HG03064 (cell line): ENCODE results near the gene CFAP46.
A peak's percentile ranks its signal among the peaks of the same experiment; 100 is the strongest.
"Not testable (repeated sequence)": the region's sequence is repeated elsewhere in the genome, so short reads cannot be mapped to it uniquely, and the experiment has no call there.

Source experiments
- ATAC-seq: cut with Tn5 transposase; IDR thresholded peaks from one replicate; pipeline ENCODE4 v1.9.1; 2021; ENCODE audit warnings: low read depth; ENCODE audit not compliant: unreplicated experiment

The CFAP46 gene

DNA sequence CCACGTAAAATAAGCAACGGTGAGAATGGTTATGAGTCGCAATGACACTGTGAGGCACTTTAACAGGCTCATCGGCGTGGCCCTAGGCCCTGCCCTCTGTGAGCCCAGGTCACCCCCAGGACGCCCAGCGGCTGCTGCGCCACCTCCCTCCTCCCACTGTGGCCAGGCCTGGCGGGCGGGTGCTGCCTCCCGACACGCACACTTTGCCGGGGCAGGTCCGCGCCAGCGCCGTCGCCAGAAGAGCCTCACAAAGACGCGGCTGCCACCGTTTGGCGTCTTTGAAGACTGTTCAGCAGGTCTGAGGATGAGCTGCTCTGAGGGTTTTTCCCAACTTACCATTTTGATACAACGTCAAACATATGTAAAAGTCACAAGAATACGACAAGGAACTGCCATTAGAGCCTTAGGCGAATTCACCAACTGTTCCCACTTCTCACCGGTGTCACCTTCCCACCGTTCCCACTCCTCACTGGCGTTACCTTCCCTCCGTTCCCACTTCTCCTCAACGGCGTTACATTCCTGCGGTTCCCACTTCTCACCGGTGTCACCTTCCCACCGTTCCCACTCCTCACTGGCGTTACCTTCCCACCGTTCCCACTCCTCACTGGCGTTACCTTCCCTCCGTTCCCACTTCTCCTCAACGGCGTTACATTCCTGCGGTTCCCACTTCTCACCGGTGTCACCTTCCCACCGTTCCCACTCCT lies 22.5 kb upstream of the CFAP46 start:
- ATAC-seq: not testable (repeated sequence)

DNA sequence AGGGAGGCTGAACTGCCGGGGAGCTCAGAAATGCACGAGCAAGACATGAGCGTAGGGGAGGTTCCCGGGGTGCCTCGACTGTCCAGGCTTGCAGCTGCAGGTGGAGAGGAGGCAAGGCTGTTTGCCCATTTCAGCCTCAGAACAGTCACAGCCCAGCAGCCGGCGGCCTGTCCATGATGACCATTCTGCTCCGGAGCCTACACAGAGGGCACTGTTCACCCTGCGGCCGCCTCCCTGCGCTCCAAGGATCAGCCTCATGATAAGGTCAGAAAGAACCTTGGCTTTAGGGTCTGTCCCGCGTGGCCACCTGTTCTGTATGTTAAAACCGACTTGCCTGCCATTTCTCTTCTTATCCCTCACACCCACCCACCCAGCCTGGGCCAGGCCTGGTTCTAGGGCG lies 21.9 kb upstream of the CFAP46 start:
- ATAC-seq: no peak

DNA sequence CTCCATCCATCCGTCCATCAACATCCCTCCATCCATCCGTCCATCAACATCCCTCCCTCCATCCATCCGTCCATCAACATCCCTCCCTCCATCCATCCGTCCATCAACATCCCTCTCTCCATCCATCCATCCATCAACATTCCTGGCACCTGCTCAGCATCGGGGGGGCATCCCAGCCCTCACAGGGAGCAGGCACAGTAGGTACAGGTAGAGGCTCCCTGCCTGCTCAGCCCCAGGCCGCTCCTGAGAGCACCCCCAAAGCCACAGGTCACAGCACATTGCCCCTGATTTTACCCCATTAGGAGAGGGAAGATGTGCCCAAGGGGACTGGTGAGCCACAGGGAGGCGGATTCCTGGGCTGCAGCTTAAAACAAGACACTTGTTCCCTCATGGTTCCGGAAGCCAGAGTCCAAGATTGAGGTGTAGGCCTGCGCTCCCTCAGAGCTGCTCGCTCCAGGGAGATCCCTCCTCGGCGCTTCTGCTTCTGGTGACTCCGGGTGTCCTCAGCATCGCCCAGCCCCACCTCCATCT lies 21.1 kb upstream of the CFAP46 start:
- no peak for ATAC-seq

DNA sequence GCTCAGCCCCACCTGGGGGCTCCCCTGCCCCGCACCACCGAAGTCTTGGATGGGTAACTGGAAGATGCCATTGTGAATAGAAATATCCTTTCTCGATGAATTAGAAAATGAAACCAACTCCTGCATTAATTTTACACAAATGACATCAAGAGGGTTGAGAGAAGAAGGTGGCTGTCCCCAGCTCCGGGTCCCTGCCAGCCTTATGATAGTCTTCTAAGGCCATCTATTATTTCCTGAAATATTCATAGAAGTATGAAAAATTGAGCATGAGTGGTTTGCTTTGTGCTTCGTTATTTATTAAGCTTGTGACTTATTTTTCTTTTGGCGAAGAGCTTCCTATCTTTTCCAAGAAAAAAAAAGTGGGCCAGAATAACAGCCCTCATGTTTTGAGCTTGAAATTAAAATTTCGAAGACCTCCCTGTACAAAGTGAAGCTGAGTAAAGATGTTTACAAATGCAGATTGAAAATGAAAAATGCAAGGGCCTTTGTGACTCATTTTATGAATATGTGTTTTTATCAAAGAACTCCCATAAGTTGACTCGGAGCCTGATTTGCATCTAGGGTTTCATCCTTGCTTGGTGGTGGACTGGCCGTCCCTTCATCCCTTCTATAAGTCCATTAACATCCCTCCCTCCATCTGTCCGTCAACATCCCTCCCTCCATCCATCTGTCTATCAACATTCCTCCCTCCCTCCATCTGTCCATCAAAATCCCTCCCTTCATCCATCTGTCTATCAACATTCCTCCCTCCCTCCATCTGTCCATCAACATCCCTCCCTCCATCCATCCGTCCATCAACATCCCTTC lies 20.5 kb upstream of the CFAP46 start:
- peak; percentile 51 for ATAC-seq

DNA sequence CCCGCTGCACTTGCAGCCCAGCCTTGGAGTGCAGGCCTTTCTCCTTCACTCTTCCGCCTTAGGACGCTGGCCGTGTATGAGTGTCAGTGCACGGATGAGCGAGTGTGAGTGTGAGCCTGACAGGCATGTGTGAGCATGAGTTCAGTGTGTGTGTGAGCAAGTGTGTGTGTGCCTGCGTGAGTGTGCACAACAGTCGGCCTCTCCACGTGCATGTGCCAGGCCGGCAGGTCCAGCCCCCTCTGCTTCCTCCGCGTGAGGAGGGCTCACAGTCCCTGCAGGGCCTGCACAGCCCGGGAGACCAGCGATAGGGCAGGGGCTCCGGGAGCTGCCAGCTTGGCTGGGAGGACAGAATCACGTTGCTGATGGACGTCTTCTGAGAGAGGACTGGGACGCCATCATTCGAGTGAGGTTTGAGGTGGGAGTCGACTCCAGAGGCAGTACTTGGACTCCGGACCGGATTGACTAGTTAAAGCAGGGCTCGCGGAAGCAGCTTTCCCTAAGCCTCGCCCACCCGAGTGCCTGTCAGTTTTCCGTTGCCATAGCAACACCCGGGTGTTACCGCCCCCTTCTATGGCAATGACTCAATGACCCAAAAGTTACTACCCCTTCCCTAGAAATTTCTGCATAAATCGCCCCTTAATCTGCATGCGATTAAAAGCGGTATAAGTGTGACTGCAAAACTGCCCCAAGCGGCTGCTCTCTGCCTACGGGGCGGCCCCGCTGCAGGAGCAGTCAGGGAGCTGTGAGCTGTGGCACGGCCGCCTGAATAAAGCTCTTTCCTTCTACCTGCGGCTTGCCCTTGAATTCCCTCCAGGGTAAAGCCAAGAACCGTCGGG lies 19.6 kb upstream of the CFAP46 start:
- ATAC-seq: peak; percentile 45

DNA sequence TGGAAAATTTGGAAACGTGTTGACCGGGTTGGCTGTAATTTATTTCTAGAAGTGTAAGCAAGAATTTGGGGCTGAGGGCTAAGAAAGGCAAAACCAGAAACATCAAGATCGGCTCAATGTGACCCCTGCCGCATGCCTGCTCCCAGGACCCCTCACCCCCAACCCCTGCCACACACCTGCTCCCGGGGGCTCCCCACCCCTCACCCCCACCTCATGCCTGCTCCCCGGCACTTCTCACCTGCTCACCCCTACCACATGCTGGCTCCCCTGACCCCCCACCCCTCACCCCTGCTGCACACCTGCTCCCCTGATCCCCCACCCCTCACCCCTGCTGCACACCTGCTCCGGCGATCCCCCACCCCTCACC lies 19.0 kb upstream of the CFAP46 start:
- ATAC-seq: no peak

DNA sequence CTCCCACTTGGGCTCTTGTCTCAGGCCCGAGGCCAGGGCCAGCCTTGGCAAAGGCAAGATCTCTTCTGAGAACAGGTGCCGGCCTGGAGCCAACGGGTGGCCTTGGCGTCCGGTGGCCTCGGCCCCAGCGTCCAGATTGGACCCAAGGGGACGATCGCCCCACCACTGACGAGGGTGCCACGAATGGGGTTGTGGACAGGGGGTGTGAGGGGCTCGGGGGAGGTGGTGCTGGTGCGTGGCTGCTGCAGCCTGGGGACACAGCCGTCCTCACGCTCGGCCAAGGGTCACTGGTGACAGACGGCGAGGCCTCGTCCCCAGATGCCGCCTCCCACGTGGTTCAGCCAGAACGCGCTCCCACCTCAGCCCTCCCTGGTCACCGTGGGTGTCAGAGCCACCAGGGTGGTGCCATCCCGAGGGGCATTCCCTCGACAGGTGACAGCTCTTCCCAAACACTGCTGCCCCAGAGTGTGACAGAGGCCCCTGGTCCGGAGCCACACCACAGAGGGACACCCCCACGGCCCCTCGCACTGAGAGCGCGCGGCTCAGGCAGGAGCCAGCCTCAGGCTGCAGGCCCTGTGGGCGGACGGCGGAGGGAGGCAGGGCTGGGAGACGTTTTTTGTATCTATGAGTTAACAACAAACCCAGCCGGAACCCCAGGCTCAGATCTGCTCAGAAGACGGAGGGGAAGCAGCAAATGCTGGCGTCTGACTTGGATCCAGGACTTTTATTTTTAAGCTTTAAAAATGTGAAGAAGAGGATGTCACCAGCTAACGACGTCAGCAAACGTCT lies 18.5 kb upstream of the CFAP46 start:
- ATAC-seq: no peak

DNA sequence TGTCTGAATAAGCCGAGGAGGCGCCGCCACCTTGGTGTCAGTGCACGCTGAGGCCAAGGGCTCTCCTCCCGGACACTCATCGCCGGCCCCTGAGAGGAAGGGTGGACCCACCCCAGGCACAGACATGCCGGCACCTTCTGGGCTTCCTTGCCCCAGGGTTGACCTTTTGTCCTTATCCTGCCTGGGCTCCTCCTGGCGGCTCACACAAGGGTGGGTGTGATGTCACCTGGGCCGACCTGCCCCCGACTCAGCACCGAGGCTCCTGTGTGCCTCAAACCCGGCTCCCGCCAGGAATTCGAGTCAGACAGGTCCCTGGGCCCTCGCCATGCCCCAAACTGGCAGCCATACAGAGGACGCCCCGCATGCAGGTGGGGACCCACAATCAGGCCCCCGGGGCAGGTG lies 17.7 kb upstream of the CFAP46 start:
- ATAC-seq: no peak

DNA sequence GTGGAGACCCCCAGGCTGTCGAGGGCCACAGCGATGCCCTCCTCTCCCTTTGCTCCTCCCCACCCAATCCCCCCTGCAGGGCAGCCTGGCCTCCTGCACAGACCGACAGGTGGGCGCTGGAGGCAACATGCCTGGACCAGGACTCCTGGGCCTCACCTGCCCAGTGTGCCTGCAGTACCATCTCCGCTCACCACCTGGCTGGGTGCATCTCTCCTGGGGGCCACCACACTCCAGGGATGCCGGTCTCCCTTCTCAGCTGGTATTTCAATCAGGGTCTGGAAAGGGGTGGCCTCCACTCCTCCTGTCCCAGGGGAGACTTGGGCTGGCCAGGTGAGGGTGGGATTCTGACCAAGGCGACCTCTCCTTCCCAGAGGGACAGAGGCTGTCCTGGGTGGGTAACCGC lies 17.2 kb upstream of the CFAP46 start:
- ATAC-seq: no peak

DNA sequence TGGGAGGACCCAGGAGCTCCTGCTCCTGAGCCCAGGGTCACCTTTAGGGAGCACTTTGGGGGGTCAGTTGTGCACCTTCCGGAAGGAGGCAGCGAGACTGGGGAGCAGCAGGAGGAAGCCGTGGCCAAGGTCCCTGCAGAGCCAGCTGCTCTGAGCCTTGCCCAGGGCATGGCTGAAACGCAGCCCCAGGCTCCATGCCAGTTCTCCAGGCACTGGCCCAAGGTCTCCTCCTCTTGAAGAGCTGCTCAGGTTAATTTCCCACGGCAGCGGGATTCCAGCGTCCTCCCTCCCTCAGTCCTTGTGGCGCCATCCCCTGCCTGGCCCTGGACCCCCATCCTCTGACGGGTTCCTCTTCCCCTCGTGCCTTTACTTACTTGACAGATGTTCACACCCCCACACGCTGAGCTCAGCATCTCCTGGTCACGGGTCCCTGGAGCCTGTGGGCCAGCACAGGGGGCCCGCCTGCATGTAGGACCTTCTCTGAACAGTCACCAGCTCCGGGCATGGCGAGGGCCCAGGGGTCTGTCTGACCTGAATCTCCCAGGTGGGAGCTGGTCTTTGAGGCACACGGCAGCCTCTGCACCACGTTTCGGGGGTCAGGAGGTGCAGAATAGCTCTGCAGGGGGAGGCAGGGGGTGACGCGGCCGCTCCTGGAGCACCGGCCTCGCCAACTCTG lies 16.7 kb upstream of the CFAP46 start:
- no peak for ATAC-seq

DNA sequence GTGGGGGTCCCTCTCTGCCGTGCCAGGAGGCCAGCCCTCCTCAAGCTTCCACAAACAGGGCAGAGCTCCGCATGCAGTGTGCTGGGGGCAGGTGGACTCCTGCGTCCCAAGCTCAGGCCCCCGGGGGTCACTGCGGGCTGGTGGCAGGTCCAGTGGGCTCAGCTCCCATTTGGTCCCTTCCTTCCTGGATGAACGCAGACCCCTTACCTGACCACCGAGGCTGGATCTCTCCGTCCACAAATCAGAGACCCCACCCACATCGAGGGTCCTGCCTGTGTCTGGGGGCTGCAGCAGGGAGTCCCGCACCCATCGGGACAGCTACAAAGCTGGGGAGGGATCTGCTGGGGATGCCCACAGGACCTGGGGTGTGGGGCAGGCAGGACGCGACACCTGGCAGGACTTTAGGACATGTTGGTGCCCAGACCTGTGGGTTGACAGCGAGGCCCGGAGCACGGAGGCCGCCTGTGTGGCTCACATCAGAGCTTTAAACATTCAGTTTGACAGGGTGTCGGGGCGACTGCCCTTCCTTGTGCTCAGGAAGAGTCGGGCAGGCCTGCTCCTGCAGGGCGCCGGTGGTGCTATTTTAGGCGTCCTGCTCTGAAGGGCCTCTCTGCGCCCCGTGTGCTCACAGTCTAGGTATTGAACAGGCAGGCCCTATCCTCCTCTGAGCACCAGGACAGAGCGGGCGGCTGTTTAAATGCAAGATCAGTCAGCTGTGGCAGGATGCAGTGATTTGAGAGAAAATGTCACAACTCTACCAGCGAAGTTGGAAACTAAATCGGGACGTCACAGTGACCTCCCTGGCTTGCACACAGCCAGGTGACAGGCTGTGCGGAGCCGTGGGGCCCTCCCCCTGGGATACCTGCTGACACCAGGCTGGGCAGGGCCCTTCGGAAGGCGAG lies 15.9 kb upstream of the CFAP46 start:
- ATAC-seq: no peak

DNA sequence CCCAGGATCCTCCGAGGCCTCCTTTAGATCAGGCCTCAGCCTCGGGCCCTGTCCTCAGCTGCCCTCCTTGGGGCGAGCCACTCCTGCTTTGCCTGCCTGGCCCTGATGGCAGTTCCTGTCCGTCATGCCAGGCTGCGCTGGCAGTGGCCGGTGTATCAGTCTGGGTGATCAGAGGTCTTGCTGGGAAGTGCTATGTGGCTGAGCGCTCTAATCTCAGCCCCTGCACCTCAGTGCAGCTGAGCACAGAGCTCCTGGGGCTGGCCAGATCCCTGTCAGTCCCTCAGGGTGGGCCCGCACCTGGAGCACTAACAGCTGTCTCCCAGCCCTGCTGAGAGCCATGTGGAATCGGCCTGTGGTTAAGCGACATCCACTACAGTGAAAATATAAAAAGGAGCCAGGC lies 14.8 kb upstream of the CFAP46 start:
- ATAC-seq: no peak

DNA sequence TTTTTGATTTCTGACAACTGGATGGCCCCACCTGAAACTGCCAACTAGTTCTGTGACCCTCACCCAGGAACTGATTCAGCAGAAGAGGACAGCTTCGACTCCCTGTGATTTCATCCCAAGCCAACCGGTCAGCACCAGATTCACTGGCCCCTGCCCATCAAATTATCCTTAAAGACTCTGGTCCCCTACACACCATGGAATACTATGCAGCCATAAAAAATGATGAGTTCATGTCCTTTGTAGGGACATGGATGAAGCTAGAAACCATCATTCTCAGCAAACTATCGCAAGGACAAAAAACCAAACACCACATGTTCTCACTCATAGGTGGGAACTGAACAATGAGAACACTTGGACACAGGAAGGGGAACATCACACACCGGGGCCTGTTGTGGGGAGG lies 13.9 kb upstream of the CFAP46 start:
- not testable (repeated sequence) for ATAC-seq

DNA sequence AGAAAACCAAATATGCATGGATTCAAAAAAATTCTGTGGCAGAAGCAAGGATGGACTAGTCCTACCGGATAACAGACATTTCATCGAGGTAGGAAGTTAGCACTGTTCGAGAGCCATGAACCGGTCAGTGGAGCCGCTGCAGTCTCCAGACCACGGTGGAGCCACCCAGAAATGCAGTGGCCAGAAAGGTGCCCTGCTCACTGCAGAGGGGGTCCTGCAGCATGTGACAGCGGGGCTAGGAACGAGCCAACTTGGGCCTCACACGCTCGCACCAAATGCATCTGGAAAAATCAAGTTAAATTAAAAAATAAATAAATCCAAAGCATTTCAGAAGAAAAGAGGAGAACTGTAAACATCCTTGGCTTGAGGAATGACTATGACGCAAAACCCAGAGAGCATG lies 13.1 kb upstream of the CFAP46 start:
- ATAC-seq: no peak

DNA sequence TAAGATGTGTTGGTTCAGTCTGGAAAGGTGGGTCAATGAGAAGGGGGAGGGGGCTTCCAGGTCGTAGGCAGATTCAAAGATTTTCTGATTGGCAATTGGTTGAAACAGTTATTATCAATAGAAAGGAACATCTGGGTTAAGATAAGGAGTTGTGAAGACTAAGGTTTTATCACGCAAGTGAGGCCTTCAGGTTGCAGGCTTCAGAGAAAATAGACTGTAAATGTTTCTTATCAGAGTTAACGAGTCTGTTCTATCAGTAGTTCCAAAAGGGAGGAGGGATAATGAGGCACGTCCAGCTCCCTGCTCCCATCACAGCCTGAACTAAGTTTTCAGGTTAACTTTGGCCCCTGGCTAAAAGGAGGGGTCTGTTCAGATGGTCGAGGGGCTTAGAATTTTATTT lies 11.1 kb upstream of the CFAP46 start:
- ATAC-seq: no peak

DNA sequence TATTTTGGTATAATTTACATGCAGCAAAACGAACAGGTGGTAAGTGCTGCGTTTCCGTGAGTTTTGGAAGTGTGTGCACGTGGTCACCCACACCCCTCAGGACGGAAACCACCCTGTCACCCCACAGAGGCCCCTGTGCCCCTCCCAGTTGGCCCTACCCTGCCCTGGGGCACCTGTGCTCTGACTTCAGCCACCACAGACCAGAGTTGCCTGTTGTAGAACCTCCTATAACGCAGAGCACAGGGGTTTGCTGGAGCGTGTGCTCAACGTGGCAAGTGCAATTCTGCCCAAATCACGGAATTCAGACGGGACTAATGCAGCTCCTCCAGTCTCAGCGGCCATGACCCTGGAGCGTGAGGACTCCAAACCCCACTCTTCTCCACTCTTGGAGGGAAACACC lies 9.6 kb upstream of the CFAP46 start:
- ATAC-seq: no peak

DNA sequence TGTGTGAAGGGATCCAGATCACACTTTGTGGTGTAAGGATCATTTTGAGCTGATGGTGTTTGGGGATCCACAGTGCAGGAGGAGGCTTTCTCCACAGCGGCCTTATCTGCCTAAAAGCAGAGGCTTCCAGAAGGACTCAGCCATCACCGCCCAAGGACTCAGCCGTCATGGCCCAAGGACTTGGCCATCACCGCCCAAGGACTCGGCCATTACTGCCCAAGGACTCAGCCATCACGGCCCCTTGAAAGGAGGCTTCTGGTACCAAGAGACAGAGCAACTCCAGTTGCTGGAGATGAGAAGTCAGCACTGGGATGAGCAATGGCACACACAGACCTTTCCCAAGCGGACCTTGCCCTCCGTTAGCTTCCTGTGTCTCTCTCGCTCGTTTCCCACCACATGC lies 6.0 kb upstream of the CFAP46 start:
- no peak for ATAC-seq

DNA sequence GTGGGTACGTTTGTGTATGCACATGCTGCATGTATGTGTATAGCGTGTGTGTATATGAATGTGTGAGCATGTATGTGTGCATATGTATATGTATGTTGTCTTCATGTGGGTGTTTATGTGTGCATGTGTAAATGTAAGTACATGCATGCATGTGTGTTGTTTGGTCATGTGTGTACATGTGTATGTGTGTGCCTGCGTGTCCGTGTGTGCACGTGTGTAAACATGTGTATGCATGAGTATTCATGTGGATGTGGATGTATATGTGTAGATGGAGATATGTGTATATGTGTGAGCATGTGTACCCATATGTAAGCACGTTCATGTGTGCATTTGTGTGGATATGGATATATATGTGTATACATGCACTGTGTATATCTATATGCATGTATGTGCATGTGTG lies 5.5 kb upstream of the CFAP46 start:
- ATAC-seq: no peak
